RPMI8226 (cell line): ENCODE results near the gene RHEB.
A peak's percentile ranks its signal among the peaks of the same experiment; 100 is the strongest.

Experiments
- DNase-seq: peaks from one replicate; pipeline ENCODE4 v3.0.0-alpha.2; 2015

RHEB gene

GRCh38 chr7:151501676-151502075 lies 18.0 kb downstream of the RHEB start:
- DNase-seq = no peak

- no peak for DNase-seq
These were observed 21.2 kb downstream of the RHEB start for GRCh38 chr7:151498495-151498894.

DNA sequence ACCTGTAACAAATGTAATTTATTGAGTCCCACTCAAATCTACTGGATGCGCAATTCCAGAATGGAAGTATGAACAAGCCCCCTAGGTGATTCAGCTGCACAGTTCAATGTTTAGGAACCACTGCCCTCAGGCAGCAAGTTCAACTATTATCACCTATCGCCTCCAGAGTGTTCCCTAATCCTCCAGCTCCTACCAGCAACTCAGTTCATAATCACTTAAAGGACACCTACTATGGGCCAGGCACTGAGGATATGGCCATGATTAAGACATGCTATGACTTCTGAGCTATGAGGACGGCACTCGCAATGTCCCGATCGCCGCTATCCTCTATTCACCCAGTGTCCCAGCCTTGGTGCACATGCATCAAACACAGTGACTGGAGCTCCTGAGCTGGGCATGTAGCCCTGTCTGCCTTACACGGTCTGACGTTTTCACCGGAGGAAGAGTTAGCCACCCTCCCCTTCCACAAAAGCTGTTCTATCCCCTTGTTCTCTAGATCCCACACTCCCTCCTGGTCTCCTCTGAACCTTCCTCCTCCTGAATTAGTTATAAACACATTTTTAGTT lies 22.3 kb downstream of the RHEB start:
- DNase-seq = no peak

- no peak for DNase-seq
These were observed 24.3 kb downstream of the RHEB start for GRCh38 chr7:151495360-151495759.

- no peak for DNase-seq
These were observed 25.1 kb downstream of the RHEB start for GRCh38 chr7:151494298-151495284.

DNA sequence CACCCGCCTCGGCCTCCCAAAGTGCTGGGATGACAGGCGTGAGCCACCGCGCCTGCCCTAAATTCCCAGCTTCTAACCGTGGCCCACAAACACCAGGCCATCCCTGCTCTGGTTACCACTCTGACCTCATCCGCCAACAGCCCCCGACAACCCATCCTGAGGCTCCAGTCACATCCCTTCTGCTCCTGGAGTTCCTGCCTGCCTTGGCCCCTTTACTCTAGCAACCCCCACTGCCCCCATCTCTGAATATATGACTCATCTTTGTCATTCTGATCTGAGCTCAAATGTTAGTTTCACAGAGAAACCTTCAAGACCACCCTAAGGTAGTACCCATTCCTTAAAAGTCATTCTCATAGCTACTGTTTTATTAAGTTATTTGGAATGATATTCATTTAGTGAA lies 26.6 kb downstream of the RHEB start:
- no peak for DNase-seq

- DNase-seq = no peak
These were observed 27.8 kb downstream of the RHEB start for GRCh38 chr7:151491859-151492258.

DNA sequence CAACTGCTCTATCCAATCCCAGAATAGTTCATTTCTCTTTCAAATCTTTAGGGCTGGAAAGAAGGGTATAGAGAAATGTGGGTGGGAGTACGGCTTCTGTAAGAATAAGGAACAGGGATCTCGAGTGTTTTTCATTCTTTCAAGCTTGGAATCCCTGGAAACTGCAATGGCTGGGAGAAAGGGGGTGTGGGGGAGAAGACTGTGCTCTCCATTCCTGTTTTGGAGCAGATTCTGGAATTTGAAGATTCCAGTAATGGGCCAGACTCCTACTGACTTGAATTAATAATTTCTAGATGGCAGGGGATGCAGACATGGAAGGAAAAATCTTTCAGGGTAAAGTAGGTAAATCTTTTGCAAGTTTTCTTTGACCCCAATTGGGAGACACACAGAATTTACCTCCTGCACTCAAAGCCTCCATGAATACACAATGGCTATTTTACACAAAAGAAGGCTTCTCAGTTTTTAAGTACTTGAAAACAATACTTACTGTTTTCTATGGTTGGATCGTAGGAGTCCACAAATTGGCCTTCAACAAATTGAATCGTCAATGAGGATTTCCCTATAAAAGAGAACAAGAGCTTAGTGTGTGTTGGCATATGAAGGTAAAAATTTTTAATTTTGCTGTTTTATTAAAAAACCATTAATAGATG lies 29.1 kb downstream of the RHEB start:
- no peak for DNase-seq

DNA sequence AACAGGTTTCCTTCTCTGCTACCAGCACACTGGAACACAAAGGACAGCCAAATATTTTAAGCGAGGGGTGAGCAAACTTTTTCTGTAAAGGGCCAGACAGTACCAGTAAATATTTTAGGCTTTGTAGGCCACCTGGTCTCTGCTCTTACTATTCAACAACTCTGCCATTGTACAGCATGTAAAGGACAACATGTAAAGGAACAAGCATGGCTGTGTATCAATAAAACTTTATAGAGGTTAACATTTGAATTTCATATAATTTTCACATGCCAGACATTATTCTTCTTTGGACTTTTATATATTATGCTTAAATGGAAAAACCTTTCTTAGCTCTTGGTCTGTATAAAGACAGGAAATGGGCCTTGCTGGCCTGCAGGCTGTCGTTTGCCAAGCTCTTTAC lies 30.2 kb downstream of the RHEB start:
- no peak for DNase-seq

- no peak for DNase-seq
These were observed 31.6 kb downstream of the RHEB start for GRCh38 chr7:151488096-151488495.

- no peak for DNase-seq
These were observed 32.5 kb downstream of the RHEB start for GRCh38 chr7:151487228-151487627.

GRCh38 chr7:151486074-151486473 lies 33.6 kb downstream of the RHEB start:
- no peak for DNase-seq

DNA sequence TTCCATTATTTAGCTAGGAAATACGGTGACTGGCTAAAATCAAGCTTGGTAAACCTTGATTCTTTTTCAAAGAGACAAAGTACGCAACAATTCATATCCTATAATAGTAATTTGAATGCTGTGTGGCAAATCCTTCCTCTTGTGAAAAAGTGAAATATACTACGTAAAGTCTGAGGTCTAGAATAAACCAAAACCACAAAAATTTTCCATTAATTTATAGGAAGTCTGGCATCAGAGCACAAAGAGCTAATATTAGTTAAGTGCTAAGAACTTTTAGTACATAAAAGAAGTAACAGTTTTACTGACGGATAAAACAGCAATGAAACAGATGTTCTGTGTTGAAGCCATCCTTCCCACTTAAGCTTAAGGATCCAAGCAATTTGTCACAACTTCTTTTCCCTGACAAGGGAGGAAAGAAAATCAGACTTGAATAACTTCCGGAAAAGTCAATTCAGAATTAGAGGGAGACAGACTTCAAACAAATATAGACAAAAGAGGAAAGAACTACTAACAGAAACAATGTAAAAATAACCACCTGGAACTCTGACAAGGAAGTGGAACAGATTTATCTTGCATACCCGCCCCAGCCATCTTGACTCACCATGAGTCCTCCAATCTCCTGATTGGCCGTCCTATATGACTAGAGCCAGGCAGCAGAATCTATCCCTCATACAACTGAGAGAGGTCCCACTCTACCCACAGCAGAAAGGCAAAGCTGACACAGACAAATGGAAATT lies 34.6 kb downstream of the RHEB start:
- no peak for DNase-seq

- no peak for DNase-seq
These were observed 36.0 kb downstream of the RHEB start for GRCh38 chr7:151483711-151483983.

DNA sequence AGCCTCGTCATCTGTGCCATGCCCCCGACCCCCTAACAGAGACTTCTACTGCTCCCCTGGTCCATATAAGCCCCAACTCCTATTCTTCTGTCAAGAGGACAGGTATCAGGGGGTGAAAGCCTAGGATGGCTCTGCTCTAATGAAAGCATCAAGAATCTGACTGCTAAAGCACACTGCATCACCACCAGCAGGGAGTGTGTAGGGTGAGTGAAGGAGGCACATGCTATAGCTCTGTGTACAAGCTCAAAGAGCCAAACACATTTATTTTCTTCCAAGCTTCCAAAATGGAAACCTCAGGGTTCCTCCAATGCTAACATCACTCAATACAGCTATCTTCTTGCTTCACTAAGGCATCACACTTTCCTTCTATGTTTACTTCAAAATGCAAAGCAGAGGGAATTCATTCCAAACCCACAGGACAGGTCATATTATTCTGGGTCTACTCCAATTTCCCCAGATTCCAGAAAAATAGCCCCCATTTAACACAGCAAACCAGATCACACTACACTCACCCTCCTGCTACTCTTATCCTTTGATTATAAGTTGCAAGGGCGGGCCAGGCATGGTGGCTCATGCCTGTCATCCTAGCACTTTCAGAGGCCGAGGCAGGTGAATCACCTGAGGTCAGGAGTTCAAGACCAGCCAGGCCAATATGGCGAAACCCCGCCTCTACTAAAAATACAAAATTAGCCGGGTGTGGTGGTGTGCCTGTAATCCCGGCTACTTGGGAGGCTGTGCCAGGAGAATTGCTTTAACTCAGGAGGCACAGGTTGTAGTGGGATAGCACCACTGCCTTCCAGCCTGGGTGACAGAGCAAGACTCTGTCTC lies 36.6 kb downstream of the RHEB start:
- DNase-seq = no peak

GRCh38 chr7:151481650-151482505 lies 37.8 kb downstream of the RHEB start:
- DNase-seq = no peak

- no peak for DNase-seq
These were observed 41.8 kb downstream of the RHEB start for GRCh38 chr7:151477867-151478266.

GRCh38 chr7:151472644-151473380 lies 46.9 kb downstream of the RHEB start:
- DNase-seq = peak; percentile 77

- no peak for DNase-seq
These were observed 49.0 kb downstream of the RHEB start for GRCh38 chr7:151470711-151471110.

- DNase-seq = no peak
These were observed 50.4 kb downstream of the RHEB start for GRCh38 chr7:151469281-151469680.
